GM23248 (cell line): Measurements from ENCODE around the gene CUL2.

Source experiments
- EZH2 ChIP-seq: fragments of 200-600 bp; sonication (generic); IDR thresholded peaks from 2 replicates; pipeline ENCODE4 v1.6.1; 2018; ENCODE audit warnings: antibody characterized with exemption, mild to moderate bottlenecking; ENCODE audit not compliant: insufficient read depth, poor library complexity, severe bottlenecking
- EZH2phosphoT487 ChIP-seq: fragments of 200-600 bp; sonication (generic); IDR thresholded peaks from 2 replicates; pipeline ENCODE4 v1.6.1; 2018; ENCODE audit warnings: antibody characterized with exemption, moderate library complexity, mild to moderate bottlenecking, low read depth; ENCODE audit not compliant: insufficient read depth

DNA sequence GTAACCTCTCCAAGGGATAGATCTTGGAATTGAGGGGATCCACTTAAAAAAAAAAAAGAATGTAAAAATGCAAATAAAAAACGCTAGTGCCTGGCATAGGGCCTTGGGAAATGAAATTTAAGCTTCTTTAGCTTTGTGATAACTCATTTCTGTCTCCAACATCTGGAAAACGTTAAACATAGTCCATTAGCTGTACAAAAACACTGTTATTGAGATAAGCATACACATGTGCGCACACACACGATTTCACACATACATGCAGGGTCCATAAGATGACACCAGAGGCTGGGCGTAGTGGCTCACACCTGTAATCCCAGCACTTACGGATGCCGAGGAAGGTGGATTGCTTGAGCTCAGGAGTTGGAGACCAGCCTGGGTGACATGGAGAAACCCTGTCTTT lies 13.7 kb upstream of the CUL2 start:
- no peak for TF ChIP-seq EZH2phosphoT487
- no peak for TF ChIP-seq EZH2
